ENCODE results near the gene GPR61.

The GPR61 gene

GRCh38 chr1:109522026-109522425 lies 17.6 kb upstream of the GPR61 start:
- DNase-seq (ENCODE audit: extremely low read depth, low read depth) = no peak
- TF ChIP-seq CTCF (IDR thresholded peaks at IDR 0.05; ENCODE audit: low read depth, low read length) = no peak

GRCh38 chr1:109523706-109524105 lies 16.0 kb upstream of the GPR61 start:
- no peak for DNase-seq (ENCODE audit: extremely low read depth, low read depth)
- no peak for TF ChIP-seq CTCF (IDR thresholded peaks at IDR 0.05; ENCODE audit: low read depth, low read length)

GRCh38 chr1:109527098-109527811 lies 12.4 kb upstream of the GPR61 start:
- no peak for TF ChIP-seq CTCF (IDR thresholded peaks at IDR 0.05; ENCODE audit: low read depth, low read length)
- no peak for DNase-seq (ENCODE audit: extremely low read depth, low read depth)

GRCh38 chr1:109527846-109528695 lies 11.6 kb upstream of the GPR61 start:
- no peak for DNase-seq (ENCODE audit: extremely low read depth, low read depth)
- no peak for TF ChIP-seq CTCF (IDR thresholded peaks at IDR 0.05; ENCODE audit: low read depth, low read length)

- TF ChIP-seq CTCF (IDR thresholded peaks at IDR 0.05; ENCODE audit: low read depth, low read length) = no peak
- no peak for DNase-seq (ENCODE audit: extremely low read depth, low read depth)
Measured at GRCh38 chr1:109528712-109529111, 11.0 kb upstream of the GPR61 start.

- no peak for TF ChIP-seq CTCF (IDR thresholded peaks at IDR 0.05; ENCODE audit: low read depth, low read length)
- no peak for DNase-seq (ENCODE audit: extremely low read depth, low read depth)
Measured at GRCh38 chr1:109529881-109530456, 9.7 kb upstream of the GPR61 start.
